Astrocyte (in vitro differentiated cells and primary cell): ENCODE measurements around the gene NAV3. TPM values are rescaled to one million over a fixed set of nuclear protein-coding genes. Genes with fewer than 3 reads are reported as not detected.

Experiments used
- DNase-seq: peaks from one replicate; pipeline ENCODE4 v3.0.0-alpha.2; 2010; ENCODE audit warnings: low read depth
- FAIRE-seq: peaks from 2 replicates; lab custom pipeline; 2011; peaks lifted over from hg19 to GRCh38; lab: Jason Lieb, UNC
- H2AFZ ChIP-seq: 2 replicates; pipeline ENCODE4 v1.6.0; 2012; ENCODE audit warnings: low read depth, low read length, inconsistent platforms
- H3K27ac ChIP-seq: 2 replicates; pipeline ENCODE4 v1.5.1; 2011; ENCODE audit warnings: low read depth, low read length, inconsistent platforms
- H3K27me3 ChIP-seq: 2 replicates; pipeline ENCODE4 v1.6.0; 2011; ENCODE audit warnings: low read length, inconsistent platforms; ENCODE audit not compliant: insufficient read depth
- H3K36me3 ChIP-seq: 2 replicates; pipeline ENCODE4 v1.5.1; 2011; ENCODE audit warnings: low read length, inconsistent platforms; ENCODE audit not compliant: insufficient read depth
- H3K4me1 ChIP-seq: 2 replicates; pipeline ENCODE4 v1.5.1; 2011; ENCODE audit warnings: low read length, inconsistent platforms; ENCODE audit not compliant: insufficient read depth
- H3K4me2 ChIP-seq: 2 replicates; pipeline ENCODE4 v1.6.0; 2012; ENCODE audit warnings: low read length, inconsistent platforms
- H3K4me3 ChIP-seq: 2 replicates; pipeline ENCODE4 v1.5.1; 2011; ENCODE audit warnings: low read depth, mild to moderate bottlenecking, low read length, inconsistent platforms; ENCODE audit not compliant: insufficient read depth
- H3K79me2 ChIP-seq: 2 replicates; pipeline ENCODE4 v1.6.0; 2012; ENCODE audit warnings: mild to moderate bottlenecking, low read length, inconsistent platforms; ENCODE audit not compliant: insufficient read depth
- H3K9ac ChIP-seq: 2 replicates; pipeline ENCODE4 v1.6.0; 2012; ENCODE audit warnings: mild to moderate bottlenecking, low read length, inconsistent platforms
- H3K9me3 ChIP-seq: 2 replicates; pipeline ENCODE4 v1.5.1; 2012; ENCODE audit warnings: low read depth, mild to moderate bottlenecking, low read length, inconsistent platforms; ENCODE audit not compliant: insufficient read depth
- H4K20me1 ChIP-seq: 2 replicates; pipeline ENCODE4 v1.6.0; 2012; ENCODE audit warnings: low read length, inconsistent platforms; ENCODE audit not compliant: insufficient read depth
- H3K27ac Mint-ChIP-seq: one replicate; pipeline ENCODE4 v1.8.0; 2021; ENCODE audit warnings: mild to moderate bottlenecking, mixed read lengths; ENCODE audit not compliant: unreplicated experiment
- H3K27me3 Mint-ChIP-seq: one replicate; pipeline ENCODE4 v1.8.0; 2021; ENCODE audit warnings: low read depth, mixed read lengths; ENCODE audit not compliant: unreplicated experiment
- H3K36me3 Mint-ChIP-seq: one replicate; pipeline ENCODE4 v1.8.0; 2021; ENCODE audit warnings: low read depth, mixed read lengths; ENCODE audit not compliant: unreplicated experiment
- H3K4me1 Mint-ChIP-seq: one replicate; pipeline ENCODE4 v1.8.0; 2021; ENCODE audit warnings: low read depth, mixed read lengths; ENCODE audit not compliant: unreplicated experiment
- H3K4me3 Mint-ChIP-seq: one replicate; pipeline ENCODE4 v1.8.0; 2021; ENCODE audit warnings: mild to moderate bottlenecking, moderate library complexity, mixed read lengths; ENCODE audit not compliant: unreplicated experiment
- H3K9me3 Mint-ChIP-seq: one replicate; pipeline ENCODE4 v1.8.0; 2021; ENCODE audit warnings: mild to moderate bottlenecking, mixed read lengths; ENCODE audit not compliant: unreplicated experiment
- CTCF ChIP-seq: IDR thresholded peaks from 2 replicates; pipeline ENCODE4 v1.5.1; 2011; ENCODE audit warnings: low read depth, mild to moderate bottlenecking, inconsistent platforms, low read length, moderate library complexity; ENCODE audit not compliant: insufficient read depth
- EZH2 ChIP-seq: IDR thresholded peaks from 2 replicates; pipeline ENCODE4 v1.6.1; 2012; ENCODE audit warnings: mild to moderate bottlenecking, low read length, inconsistent platforms; ENCODE audit not compliant: insufficient read depth
- total RNA-seq: library from RNA; stranded (reverse); gene quantifications from 2 replicates; pipeline ENCODE4 v1.2.1, GENCODE V29; 2021

The NAV3 gene
- total RNA-seq, 1 donor from 2014 or later = 24.1 TPM

- H3K27ac ChIP-seq = no peak overlapping the region
- H3K36me3 ChIP-seq = no peaks in the 10 kb centered on the region
- no peak overlapping the region for H3K4me3 ChIP-seq
- H3K4me2 ChIP-seq = no peak overlapping the region
- Mint-ChIP-seq H3K27me3 (no peaks in the 10 kb centered on the region), H3K36me3 (peaks cover 10% of the 10 kb centered on the region), H3K9me3 (peaks cover 2% of the 10 kb centered on the region), H3K4me3 (no peak overlapping the region), H3K27ac (no peak overlapping the region), H3K4me1 (peaks cover 18% of the 10 kb centered on the region)
- H3K27me3 ChIP-seq = no peaks in the 10 kb centered on the region
- no peaks in the 10 kb centered on the region for H4K20me1 ChIP-seq
- no peak for FAIRE-seq
- TF ChIP-seq CTCF = no peak
- TF ChIP-seq EZH2 = no peak
- no peak for DNase-seq
- no peak overlapping the region for H2AFZ ChIP-seq
- no peaks in the 10 kb centered on the region for H3K79me2 ChIP-seq
- H3K9ac ChIP-seq = no peak overlapping the region
- H3K4me1 ChIP-seq = peaks cover 14% of the 10 kb centered on the region
- no peaks in the 10 kb centered on the region for H3K9me3 ChIP-seq
Measured at GRCh38 chr12:77992760-77993159, 162.1 kb downstream of the NAV3 start.

GRCh38 chr12:77993658-77994057 lies 163.0 kb downstream of the NAV3 start:
- no peak for DNase-seq
- H3K36me3 ChIP-seq = peaks cover 6% of the 10 kb centered on the region
- Mint-ChIP-seq H3K4me1 (peaks cover 18% of the 10 kb centered on the region), H3K36me3 (peaks cover 9% of the 10 kb centered on the region), H3K4me3 (no peak overlapping the region), H3K27me3 (no peaks in the 10 kb centered on the region), H3K9me3 (peaks cover 2% of the 10 kb centered on the region), H3K27ac (no peak overlapping the region)
- no peaks in the 10 kb centered on the region for H3K79me2 ChIP-seq
- no peak overlapping the region for H3K27ac ChIP-seq
- no peak for TF ChIP-seq EZH2
- no peak for TF ChIP-seq CTCF
- H3K27me3 ChIP-seq = no peaks in the 10 kb centered on the region
- no peak overlapping the region for H2AFZ ChIP-seq
- H3K4me2 ChIP-seq = no peak overlapping the region
- no peak overlapping the region for H3K9ac ChIP-seq
- no peaks in the 10 kb centered on the region for H3K9me3 ChIP-seq
- no peak for FAIRE-seq
- no peaks in the 10 kb centered on the region for H4K20me1 ChIP-seq
- H3K4me1 ChIP-seq = peaks cover 14% of the 10 kb centered on the region
- no peak overlapping the region for H3K4me3 ChIP-seq

- Histone ChIP-seq H3K9me3 (no peaks in the 10 kb centered on the region), H3K36me3 (peaks cover 9% of the 10 kb centered on the region), H3K27me3 (no peaks in the 10 kb centered on the region), H2AFZ (no peak overlapping the region), H3K4me3 (no peak overlapping the region), H3K79me2 (no peaks in the 10 kb centered on the region), H3K27ac (peak overlapping the region; percentile 16), H3K9ac (no peak overlapping the region), H3K4me2 (peak overlapping the region; percentile 6), H3K4me1 (peaks cover 14% of the 10 kb centered on the region), H4K20me1 (no peaks in the 10 kb centered on the region)
- DNase-seq (peak; percentile 95), FAIRE-seq (peak; percentile 78)
- Mint-ChIP-seq H3K9me3 (no peaks in the 10 kb centered on the region), H3K4me1 (peaks cover 18% of the 10 kb centered on the region), H3K27me3 (no peaks in the 10 kb centered on the region), H3K27ac (peak overlapping the region; percentile 77), H3K4me3 (peak overlapping the region; percentile 54), H3K36me3 (no peaks in the 10 kb centered on the region)
- TF ChIP-seq EZH2 (no peak), CTCF (no peak)
Measured at GRCh38 chr12:77995436-77996167, 164.9 kb downstream of the NAV3 start.
